ENCODE measurements around the gene CENPC. TPM values are rescaled to one million over a fixed set of nuclear protein-coding genes. Genes with fewer than 3 reads are reported as not detected.

CENPC gene
- polyA plus RNA-seq, 1 of the 3 experiments (the other 2 are of a cell fraction) = 2.2 TPM

DNA sequence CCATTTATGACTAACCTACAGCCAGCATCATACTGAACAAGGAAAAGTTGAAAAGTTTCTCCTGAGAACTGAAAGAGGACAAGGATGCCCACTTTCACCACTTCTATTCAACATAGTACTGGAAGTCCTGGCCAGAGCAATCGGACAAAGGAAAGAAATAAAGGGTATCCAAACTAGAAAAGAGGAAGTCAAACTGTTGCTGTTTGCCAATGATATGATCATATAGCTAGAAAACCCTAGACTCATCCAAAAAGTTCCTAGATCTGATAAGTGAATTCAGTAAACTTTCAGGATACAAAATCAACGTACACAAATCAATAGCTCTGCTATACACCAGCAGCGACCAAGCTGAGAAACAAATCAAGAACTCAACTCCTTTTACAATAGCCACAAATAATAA is 64.5 kb downstream of the CENPC start (continued):
- TF ChIP-seq, protein P1, sequence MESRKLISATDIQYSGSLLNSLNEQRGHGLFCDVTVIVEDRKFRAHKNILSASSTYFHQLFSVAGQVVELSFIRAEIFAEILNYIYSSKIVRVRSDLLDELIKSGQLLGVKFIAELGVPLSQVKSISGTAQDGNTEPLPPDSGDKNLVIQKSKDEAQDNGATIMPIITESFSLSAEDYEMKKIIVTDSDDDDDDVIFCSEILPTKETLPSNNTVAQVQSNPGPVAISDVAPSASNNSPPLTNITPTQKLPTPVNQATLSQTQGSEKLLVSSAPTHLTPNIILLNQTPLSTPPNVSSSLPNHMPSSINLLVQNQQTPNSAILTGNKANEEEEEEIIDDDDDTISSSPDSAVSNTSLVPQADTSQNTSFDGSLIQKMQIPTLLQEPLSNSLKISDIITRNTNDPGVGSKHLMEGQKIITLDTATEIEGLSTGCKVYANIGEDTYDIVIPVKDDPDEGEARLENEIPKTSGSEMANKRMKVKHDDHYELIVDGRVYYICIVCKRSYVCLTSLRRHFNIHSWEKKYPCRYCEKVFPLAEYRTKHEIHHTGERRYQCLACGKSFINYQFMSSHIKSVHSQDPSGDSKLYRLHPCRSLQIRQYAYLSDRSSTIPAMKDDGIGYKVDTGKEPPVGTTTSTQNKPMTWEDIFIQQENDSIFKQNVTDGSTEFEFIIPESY (IDR thresholded peaks at IDR 0.05; ENCODE audit: borderline replicate concordance, low read depth) = no peak
- no peak for TF ChIP-seq TEAD4 (IDR thresholded peaks at IDR 0.05; ENCODE audit: borderline replicate concordance, insufficient read depth)
- TF ChIP-seq EP300 (IDR thresholded peaks at IDR 0.05; ENCODE audit: borderline replicate concordance in 1 of 2, low read depth in 1 of 2, low read length in 1 of 2) = no peak
- TF ChIP-seq ELF1 (IDR thresholded peaks at IDR 0.05) = no peak
- TF ChIP-seq YY1 (IDR thresholded peaks at IDR 0.05; ENCODE audit: low read depth) = no peak
- TF ChIP-seq RFX5 (IDR thresholded peaks at IDR 0.05; ENCODE audit: low read length) = no peak
- TF ChIP-seq FOXM1 (IDR thresholded peaks at IDR 0.05; ENCODE audit: low read depth) = no peak
- no peak for TF ChIP-seq GABPA (IDR thresholded peaks at IDR 0.05; ENCODE audit: low read depth)

DNA sequence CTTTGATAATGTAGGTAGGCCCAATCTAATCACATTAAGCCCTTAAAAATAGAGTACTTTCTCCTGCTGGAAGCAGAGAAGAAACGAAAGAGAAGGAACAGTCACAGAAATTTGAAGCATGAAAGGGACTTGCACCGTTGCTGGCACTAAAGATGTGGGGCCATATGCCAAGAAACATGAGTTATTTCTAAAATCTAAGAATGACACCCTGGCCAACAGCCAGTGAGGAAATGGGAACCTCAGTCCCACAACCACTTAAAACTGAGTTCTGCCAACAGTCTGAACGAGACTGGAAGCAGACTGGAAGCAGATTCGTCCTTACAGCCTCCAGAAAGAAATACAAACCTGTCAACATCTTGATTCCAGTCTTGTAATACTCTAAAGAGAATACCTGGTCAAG is 70.1 kb downstream of the CENPC start:
- peaks cover 17 to 69% of the 10 kb centered on the region in 2 experiments for H3K36me3 ChIP-seq (replicated peaks in 1 of 2; ENCODE audit: control insufficient read depth in 1 of 2, insufficient read depth in 2 of 2, low read length in 1 of 2)
- no peak for DNase-seq
- WGBS (ENCODE audit: low lambda C conversion rate) = 80% methylated on average over 3 of the region's 4 CpGs
- TF ChIP-seq RAD21 (IDR thresholded peaks at IDR 0.05; ENCODE audit: low read length) (no peak), MXI1 (IDR thresholded peaks at IDR 0.05; ENCODE audit: low read depth, low read length) (no peak), NFIC (IDR thresholded peaks at IDR 0.05; ENCODE audit: borderline replicate concordance) (no peak), JUND (IDR thresholded peaks at IDR 0.05) (no peak), RFX5 (IDR thresholded peaks at IDR 0.05; ENCODE audit: low read length) (no peak), RXRA (IDR thresholded peaks at IDR 0.05; ENCODE audit: borderline replicate concordance, low read depth) (no peak), SIN3A (IDR thresholded peaks at IDR 0.05; ENCODE audit: borderline replicate concordance, low read depth, low read length) (no peak), TEAD4 (IDR thresholded peaks at IDR 0.05; ENCODE audit: borderline replicate concordance, insufficient read depth) (no peak), GABPA (IDR thresholded peaks at IDR 0.05; ENCODE audit: low read depth) (no peak), FOSL2 (IDR thresholded peaks at IDR 0.05; ENCODE audit: borderline replicate concordance, low read depth) (no peak), POLR2AphosphoS5 (IDR thresholded peaks at IDR 0.05; ENCODE audit: low read depth, low read length) (no peak), EP300 (IDR thresholded peaks at IDR 0.05; ENCODE audit: borderline replicate concordance in 1 of 2, low read depth in 1 of 2, low read length in 1 of 2) (no peak), FOXM1 (IDR thresholded peaks at IDR 0.05; ENCODE audit: low read depth) (no peak), TAF1 (IDR thresholded peaks at IDR 0.05; ENCODE audit: borderline replicate concordance, low read depth, low read length) (no peak)
- TF ChIP-seq, protein P2, sequence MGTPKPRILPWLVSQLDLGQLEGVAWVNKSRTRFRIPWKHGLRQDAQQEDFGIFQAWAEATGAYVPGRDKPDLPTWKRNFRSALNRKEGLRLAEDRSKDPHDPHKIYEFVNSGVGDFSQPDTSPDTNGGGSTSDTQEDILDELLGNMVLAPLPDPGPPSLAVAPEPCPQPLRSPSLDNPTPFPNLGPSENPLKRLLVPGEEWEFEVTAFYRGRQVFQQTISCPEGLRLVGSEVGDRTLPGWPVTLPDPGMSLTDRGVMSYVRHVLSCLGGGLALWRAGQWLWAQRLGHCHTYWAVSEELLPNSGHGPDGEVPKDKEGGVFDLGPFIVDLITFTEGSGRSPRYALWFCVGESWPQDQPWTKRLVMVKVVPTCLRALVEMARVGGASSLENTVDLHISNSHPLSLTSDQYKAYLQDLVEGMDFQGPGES (IDR thresholded peaks at IDR 0.05; ENCODE audit: low read depth, low read length) = no peak
- TF ChIP-seq, protein P3, sequence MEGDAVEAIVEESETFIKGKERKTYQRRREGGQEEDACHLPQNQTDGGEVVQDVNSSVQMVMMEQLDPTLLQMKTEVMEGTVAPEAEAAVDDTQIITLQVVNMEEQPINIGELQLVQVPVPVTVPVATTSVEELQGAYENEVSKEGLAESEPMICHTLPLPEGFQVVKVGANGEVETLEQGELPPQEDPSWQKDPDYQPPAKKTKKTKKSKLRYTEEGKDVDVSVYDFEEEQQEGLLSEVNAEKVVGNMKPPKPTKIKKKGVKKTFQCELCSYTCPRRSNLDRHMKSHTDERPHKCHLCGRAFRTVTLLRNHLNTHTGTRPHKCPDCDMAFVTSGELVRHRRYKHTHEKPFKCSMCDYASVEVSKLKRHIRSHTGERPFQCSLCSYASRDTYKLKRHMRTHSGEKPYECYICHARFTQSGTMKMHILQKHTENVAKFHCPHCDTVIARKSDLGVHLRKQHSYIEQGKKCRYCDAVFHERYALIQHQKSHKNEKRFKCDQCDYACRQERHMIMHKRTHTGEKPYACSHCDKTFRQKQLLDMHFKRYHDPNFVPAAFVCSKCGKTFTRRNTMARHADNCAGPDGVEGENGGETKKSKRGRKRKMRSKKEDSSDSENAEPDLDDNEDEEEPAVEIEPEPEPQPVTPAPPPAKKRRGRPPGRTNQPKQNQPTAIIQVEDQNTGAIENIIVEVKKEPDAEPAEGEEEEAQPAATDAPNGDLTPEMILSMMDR (IDR thresholded peaks at IDR 0.05) = no peak
- TF ChIP-seq, protein P4, sequence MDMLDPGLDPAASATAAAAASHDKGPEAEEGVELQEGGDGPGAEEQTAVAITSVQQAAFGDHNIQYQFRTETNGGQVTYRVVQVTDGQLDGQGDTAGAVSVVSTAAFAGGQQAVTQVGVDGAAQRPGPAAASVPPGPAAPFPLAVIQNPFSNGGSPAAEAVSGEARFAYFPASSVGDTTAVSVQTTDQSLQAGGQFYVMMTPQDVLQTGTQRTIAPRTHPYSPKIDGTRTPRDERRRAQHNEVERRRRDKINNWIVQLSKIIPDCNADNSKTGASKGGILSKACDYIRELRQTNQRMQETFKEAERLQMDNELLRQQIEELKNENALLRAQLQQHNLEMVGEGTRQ (IDR thresholded peaks at IDR 0.05; ENCODE audit: borderline replicate concordance, low read depth, low read length) = no peak
- TF ChIP-seq, protein P5, sequence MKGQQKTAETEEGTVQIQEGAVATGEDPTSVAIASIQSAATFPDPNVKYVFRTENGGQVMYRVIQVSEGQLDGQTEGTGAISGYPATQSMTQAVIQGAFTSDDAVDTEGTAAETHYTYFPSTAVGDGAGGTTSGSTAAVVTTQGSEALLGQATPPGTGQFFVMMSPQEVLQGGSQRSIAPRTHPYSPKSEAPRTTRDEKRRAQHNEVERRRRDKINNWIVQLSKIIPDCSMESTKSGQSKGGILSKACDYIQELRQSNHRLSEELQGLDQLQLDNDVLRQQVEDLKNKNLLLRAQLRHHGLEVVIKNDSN (IDR thresholded peaks at IDR 0.05; ENCODE audit: borderline replicate concordance, low read depth) = no peak
- no peak overlapping the region for H3K4me2 ChIP-seq
- peaks cover 7% of the 10 kb centered on the region for H3F3A ChIP-seq (replicated peaks; ENCODE audit: insufficient read depth)
- H3K27ac ChIP-seq (ENCODE audit: low read depth in 2 of 2, low read length in 1 of 2) = no peak overlapping the region
- no peak overlapping the region for H3K9ac ChIP-seq
- no peak overlapping the region for H3K4me3 ChIP-seq (ENCODE audit: low read depth in 2 of 2, low read length in 1 of 2)
- H3K4me1 ChIP-seq (ENCODE audit: control insufficient read depth in 1 of 2, insufficient read depth in 2 of 2, low read depth in 1 of 2, low read length in 1 of 2) = no peaks in the 10 kb centered on the region
- H3K9me3 ChIP-seq = peaks cover under 1% of the 10 kb centered on the region; the same call in 1 of the 2 replicates
- CTCF ChIA-PET = no interaction called here
- no peaks in the 10 kb centered on the region for H3K9me2 ChIP-seq
- H4K20me1 ChIP-seq (ENCODE audit: insufficient read depth) = no peaks in the 10 kb centered on the region
- H3K79me2 ChIP-seq (ENCODE audit: insufficient read depth) = peaks cover 31% of the 10 kb centered on the region
- POLR2A ChIA-PET = no interaction called here
- H3K27me3 ChIP-seq (ENCODE audit: insufficient read depth) = no peaks in the 10 kb centered on the region
- H2AFZ ChIP-seq (ENCODE audit: low read depth) = no peak overlapping the region

Measured in SK-N-SH (cell line).